ENCODE data around the gene SCIN.

SCIN gene

DNA sequence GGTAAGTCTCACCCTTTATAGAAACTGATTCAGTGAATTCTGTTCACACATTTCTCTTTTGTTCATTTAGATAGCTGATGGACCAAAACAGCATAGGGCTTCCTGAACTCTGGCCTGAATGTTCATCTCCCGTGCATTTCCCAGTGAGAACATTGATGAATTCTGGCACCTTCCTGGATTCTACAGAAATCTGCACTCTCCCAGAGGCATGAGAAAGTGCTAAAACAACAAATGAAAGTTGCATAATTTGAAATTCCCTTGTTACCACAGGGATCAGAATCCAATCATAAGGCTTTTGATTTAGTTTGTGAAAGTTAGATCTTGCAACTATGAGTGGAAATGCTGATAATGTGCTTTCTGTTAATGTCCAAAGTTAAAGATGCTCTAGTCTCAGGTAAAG is 29.7 kb upstream of the SCIN start:
- H3K79me1 ChIP-seq (ENCODE audit: low read length), result peaks cover 2% of the 10 kb centered on the region
- H3K14ac ChIP-seq (ENCODE audit: low read length), result no peak overlapping the region
- no peak overlapping the region for H3K4me2 ChIP-seq (ENCODE audit: low read length)
- H2BK120ac ChIP-seq (ENCODE audit: insufficient read depth, low read length, poor library complexity), result no peak overlapping the region
- no peaks in the 10 kb centered on the region for H3K9me3 ChIP-seq (ENCODE audit: insufficient read depth, low read depth, low read length)
- no peak overlapping the region for H3K18ac ChIP-seq (ENCODE audit: low read length)
- no peak overlapping the region for H2AFZ ChIP-seq (ENCODE audit: insufficient read depth, low read length, poor library complexity)
- H3K4me1 ChIP-seq (ENCODE audit: control insufficient read depth in 1 of 2, insufficient read depth in 2 of 2, low read length in 2 of 2), result peaks cover 0 to 4% of the 10 kb centered on the region in 2 experiments
- H4K12ac ChIP-seq (ENCODE audit: low read depth, low read length), result no peak overlapping the region
- no peak overlapping the region for H2BK12ac ChIP-seq (ENCODE audit: low read length)
- H4K8ac ChIP-seq (ENCODE audit: low read depth, low read length), result no peak overlapping the region
- H2BK5ac ChIP-seq (ENCODE audit: low read depth, low read length, poor library complexity), result no peak overlapping the region
- DNase-seq, result no peak
- H3K36me3 ChIP-seq (ENCODE audit: control insufficient read depth in 1 of 2, insufficient read depth in 2 of 2, low read length in 2 of 2), result peaks cover 0 to 2% of the 10 kb centered on the region in 2 experiments
- no peaks in the 10 kb centered on the region for H3K79me2 ChIP-seq (ENCODE audit: control insufficient read depth, insufficient read depth, low read length, poor library complexity)
- no peak overlapping the region for H3K9ac ChIP-seq (ENCODE audit: low read length)
- H3K23ac ChIP-seq (ENCODE audit: low read length), result no peak overlapping the region
- WGBS (ENCODE audit: extremely low coverage, insufficient coverage, insufficient read length), result no CpG with 5 or more reads among the region's 1 CpG
- H2AK5ac ChIP-seq (ENCODE audit: low read length), result no peak overlapping the region
- no peak overlapping the region for H3K27ac ChIP-seq (ENCODE audit: low read depth, low read length)
- no peak overlapping the region for H3K4ac ChIP-seq (ENCODE audit: low read depth, low read length)
- no peak overlapping the region for H4K91ac ChIP-seq (ENCODE audit: low read depth, low read length)
- H3K27me3 ChIP-seq (ENCODE audit: insufficient read depth, low read length), result no peaks in the 10 kb centered on the region
- H3K4me3 ChIP-seq (ENCODE audit: low read depth, low read length), result no peak overlapping the region

DNA sequence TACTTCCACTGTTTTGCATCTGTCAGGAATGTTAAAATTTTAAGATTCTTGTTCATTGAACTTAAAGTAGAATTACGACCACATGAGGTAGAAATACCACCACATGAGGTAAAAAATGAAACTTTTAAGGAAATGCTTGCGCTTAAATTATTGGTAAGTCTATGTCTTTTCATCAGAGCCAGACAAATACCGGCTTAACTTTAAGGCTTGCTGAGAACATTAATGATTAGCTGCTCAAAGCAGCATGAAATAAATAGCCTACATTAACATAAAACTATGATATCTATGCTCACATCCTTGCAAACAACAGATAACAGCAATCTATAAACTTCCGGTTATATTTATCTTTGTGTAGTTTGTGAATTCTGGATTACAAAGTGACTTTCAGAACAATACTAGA is 26.9 kb upstream of the SCIN start:
- WGBS (ENCODE audit: extremely low coverage, insufficient coverage, insufficient read length), result no CpG with 5 or more reads among the region's 4 CpGs
- H2BK5ac ChIP-seq (ENCODE audit: low read depth, low read length, poor library complexity), result no peak overlapping the region
- no peak overlapping the region for H2AK5ac ChIP-seq (ENCODE audit: low read length)
- no peak overlapping the region for H4K8ac ChIP-seq (ENCODE audit: low read depth, low read length)
- H3K4me3 ChIP-seq (ENCODE audit: low read depth, low read length), result no peak overlapping the region
- H4K91ac ChIP-seq (ENCODE audit: low read depth, low read length), result no peak overlapping the region
- no peak overlapping the region for H3K4ac ChIP-seq (ENCODE audit: low read depth, low read length)
- no peak for DNase-seq
- no peak overlapping the region for H3K14ac ChIP-seq (ENCODE audit: low read length)
- H3K9me3 ChIP-seq (ENCODE audit: insufficient read depth, low read depth, low read length), result no peaks in the 10 kb centered on the region
- no peak overlapping the region for H2AFZ ChIP-seq (ENCODE audit: insufficient read depth, low read length, poor library complexity)
- no peak overlapping the region for H3K27ac ChIP-seq (ENCODE audit: low read depth, low read length)
- peaks cover 0 to 4% of the 10 kb centered on the region in 2 experiments for H3K4me1 ChIP-seq (ENCODE audit: control insufficient read depth in 1 of 2, insufficient read depth in 2 of 2, low read length in 2 of 2)
- H2BK120ac ChIP-seq (ENCODE audit: insufficient read depth, low read length, poor library complexity), result no peak overlapping the region
- H3K9ac ChIP-seq (ENCODE audit: low read length), result no peak overlapping the region
- peaks cover 2% of the 10 kb centered on the region for H3K79me1 ChIP-seq (ENCODE audit: low read length)
- no peak overlapping the region for H2BK12ac ChIP-seq (ENCODE audit: low read length)
- H3K18ac ChIP-seq (ENCODE audit: low read length), result no peak overlapping the region
- no peak overlapping the region for H3K4me2 ChIP-seq (ENCODE audit: low read length)
- no peaks in the 10 kb centered on the region for H3K79me2 ChIP-seq (ENCODE audit: control insufficient read depth, insufficient read depth, low read length, poor library complexity)
- no peak overlapping the region for H3K23ac ChIP-seq (ENCODE audit: low read length)
- no peaks in the 10 kb centered on the region for H3K27me3 ChIP-seq (ENCODE audit: insufficient read depth, low read length)
- no peaks in the 10 kb centered on the region for H3K36me3 ChIP-seq (ENCODE audit: control insufficient read depth in 1 of 2, insufficient read depth in 2 of 2, low read length in 2 of 2)
- H4K12ac ChIP-seq (ENCODE audit: low read depth, low read length), result no peak overlapping the region

DNA sequence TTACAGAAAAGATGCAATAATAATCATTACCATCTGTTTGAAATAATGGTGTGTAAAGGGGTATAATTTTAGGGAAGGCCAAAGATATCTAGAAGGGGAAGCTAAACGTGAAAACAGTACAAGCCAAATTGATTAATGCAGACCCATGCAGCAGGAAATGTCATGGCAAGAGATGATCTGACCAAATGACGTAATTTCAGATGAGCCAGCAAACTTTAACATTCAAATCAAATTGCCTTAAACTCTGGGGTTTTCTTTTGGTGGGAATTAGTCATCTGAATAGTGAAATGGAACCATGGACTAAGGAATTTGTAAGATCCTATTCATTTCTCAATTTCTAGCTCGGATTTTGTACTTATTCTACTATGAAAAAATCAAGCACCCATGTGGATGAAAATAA is 21.4 kb upstream of the SCIN start:
- Histone ChIP-seq H2AFZ (ENCODE audit: insufficient read depth, low read length, poor library complexity) (no peak overlapping the region), H3K4me1 (ENCODE audit: control insufficient read depth in 1 of 2, insufficient read depth in 2 of 2, low read length in 2 of 2) (peaks cover 0 to 3% of the 10 kb centered on the region in 2 experiments), H3K9me3 (ENCODE audit: insufficient read depth, low read depth, low read length) (no peaks in the 10 kb centered on the region), H2BK5ac (ENCODE audit: low read depth, low read length, poor library complexity) (no peak overlapping the region), H3K79me1 (ENCODE audit: low read length) (peaks cover 2% of the 10 kb centered on the region), H3K14ac (ENCODE audit: low read length) (no peak overlapping the region), H4K8ac (ENCODE audit: low read depth, low read length) (no peak overlapping the region), H3K27ac (ENCODE audit: low read depth, low read length) (no peak overlapping the region), H2BK12ac (ENCODE audit: low read length) (no peak overlapping the region), H3K23ac (ENCODE audit: low read length) (no peak overlapping the region), H4K91ac (ENCODE audit: low read depth, low read length) (no peak overlapping the region), H3K4me3 (ENCODE audit: low read depth, low read length) (no peak overlapping the region), H3K4me2 (ENCODE audit: low read length) (no peak overlapping the region), H3K18ac (ENCODE audit: low read length) (no peak overlapping the region), H3K36me3 (ENCODE audit: control insufficient read depth in 1 of 2, insufficient read depth in 2 of 2, low read length in 2 of 2) (no peaks in the 10 kb centered on the region), H3K27me3 (ENCODE audit: insufficient read depth, low read length) (no peaks in the 10 kb centered on the region), H2AK5ac (ENCODE audit: low read length) (no peak overlapping the region), H3K9ac (ENCODE audit: low read length) (no peak overlapping the region), H3K4ac (ENCODE audit: low read depth, low read length) (no peak overlapping the region), H4K12ac (ENCODE audit: low read depth, low read length) (no peak overlapping the region), H3K79me2 (ENCODE audit: control insufficient read depth, insufficient read depth, low read length, poor library complexity) (no peaks in the 10 kb centered on the region), H2BK120ac (ENCODE audit: insufficient read depth, low read length, poor library complexity) (no peak overlapping the region)
- no CpG with 5 or more reads among the region's 3 CpGs for WGBS (ENCODE audit: extremely low coverage, insufficient coverage, insufficient read length)
- no peak for DNase-seq

DNA sequence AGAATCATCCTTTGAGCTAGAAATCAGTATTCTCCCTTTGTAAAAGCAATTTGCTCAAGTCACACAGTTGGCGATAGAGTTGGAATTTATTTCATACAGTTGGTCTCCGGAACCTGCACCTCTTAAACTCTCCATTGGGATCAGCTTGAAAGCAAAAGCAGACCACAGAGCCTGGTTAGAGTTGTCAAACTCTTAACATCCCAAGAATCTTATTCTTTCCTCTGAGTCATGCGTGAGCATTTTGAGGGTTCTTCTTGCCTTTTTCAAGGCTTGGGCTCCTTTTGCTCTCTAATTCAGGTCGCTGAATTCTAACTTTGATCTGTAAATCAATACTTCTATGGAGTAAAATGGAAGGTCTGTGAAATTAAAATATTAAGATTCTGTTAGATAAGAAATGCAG is 19.6 kb upstream of the SCIN start:
- H3K4me1 ChIP-seq (ENCODE audit: control insufficient read depth in 1 of 2, insufficient read depth in 2 of 2, low read length in 2 of 2), result no peaks in the 10 kb centered on the region
- H3K27ac ChIP-seq (ENCODE audit: low read depth, low read length), result no peak overlapping the region
- no peak overlapping the region for H4K8ac ChIP-seq (ENCODE audit: low read depth, low read length)
- H4K12ac ChIP-seq (ENCODE audit: low read depth, low read length), result no peak overlapping the region
- no peak overlapping the region for H2BK5ac ChIP-seq (ENCODE audit: low read depth, low read length, poor library complexity)
- no peaks in the 10 kb centered on the region for H3K79me1 ChIP-seq (ENCODE audit: low read length)
- no peak overlapping the region for H3K4ac ChIP-seq (ENCODE audit: low read depth, low read length)
- no peak overlapping the region for H3K14ac ChIP-seq (ENCODE audit: low read length)
- H2BK12ac ChIP-seq (ENCODE audit: low read length), result no peak overlapping the region
- H3K4me3 ChIP-seq (ENCODE audit: low read depth, low read length), result no peak overlapping the region
- no peaks in the 10 kb centered on the region for H3K9me3 ChIP-seq (ENCODE audit: insufficient read depth, low read depth, low read length)
- H3K23ac ChIP-seq (ENCODE audit: low read length), result no peak overlapping the region
- H2BK120ac ChIP-seq (ENCODE audit: insufficient read depth, low read length, poor library complexity), result no peak overlapping the region
- H2AK5ac ChIP-seq (ENCODE audit: low read length), result no peak overlapping the region
- no peak overlapping the region for H3K18ac ChIP-seq (ENCODE audit: low read length)
- H4K91ac ChIP-seq (ENCODE audit: low read depth, low read length), result no peak overlapping the region
- no peaks in the 10 kb centered on the region for H3K27me3 ChIP-seq (ENCODE audit: insufficient read depth, low read length)
- WGBS (ENCODE audit: extremely low coverage, insufficient coverage, insufficient read length), result no CpG with 5 or more reads among the region's 4 CpGs
- H3K36me3 ChIP-seq (ENCODE audit: control insufficient read depth in 1 of 2, insufficient read depth in 2 of 2, low read length in 2 of 2), result no peaks in the 10 kb centered on the region
- H3K79me2 ChIP-seq (ENCODE audit: control insufficient read depth, insufficient read depth, low read length, poor library complexity), result no peaks in the 10 kb centered on the region
- H3K4me2 ChIP-seq (ENCODE audit: low read length), result no peak overlapping the region
- H2AFZ ChIP-seq (ENCODE audit: insufficient read depth, low read length, poor library complexity), result no peak overlapping the region
- DNase-seq, result no peak
- H3K9ac ChIP-seq (ENCODE audit: low read length), result no peak overlapping the region

All from trophoblast cell (in vitro differentiated cells and primary cell).